AG09319 (cell line): Measurements from ENCODE around the gene HACD3.

Experiments used
- DNase-seq: peaks from one replicate; pipeline ENCODE4 v3.0.0-alpha.2; 2010; ENCODE audit warnings: low read depth; ENCODE audit errors: extremely low read depth
- CTCF ChIP-seq: IDR thresholded peaks from 2 replicates; pipeline ENCODE4 v1.5.1; 2011; ENCODE audit warnings: low read depth, mild to moderate bottlenecking, inconsistent platforms, low read length, moderate library complexity

The HACD3 gene

GRCh38 chr15:65561934-65562333, 31.7 kb downstream of the HACD3 start:
- no peak for DNase-seq
- TF ChIP-seq CTCF = no peak

GRCh38 chr15:65569728-65570127, 39.5 kb downstream of the HACD3 start:
- no peak for TF ChIP-seq CTCF
- DNase-seq = no peak

- no peak for DNase-seq
- TF ChIP-seq CTCF = no peak
These were observed 41.7 kb downstream of the HACD3 start for GRCh38 chr15:65571971-65572370.

- DNase-seq = no peak
These were observed 46.4 kb downstream of the HACD3 start for GRCh38 chr15:65576664-65577063.

GRCh38 chr15:65577129-65577996, 47.1 kb downstream of the HACD3 start:
- TF ChIP-seq CTCF = no peak
- no peak for DNase-seq

More at GRCh38 chr15:65576664-65577063, 46.4 kb downstream of the HACD3 start:
- TF ChIP-seq CTCF = no peak

- no peak for DNase-seq
- no peak for TF ChIP-seq CTCF
These were observed 48.9 kb downstream of the HACD3 start for GRCh38 chr15:65578904-65579728.

- TF ChIP-seq CTCF = no peak
- no peak for DNase-seq
These were observed 49.5 kb downstream of the HACD3 start for GRCh38 chr15:65579762-65580161.
